ENCODE results near the gene TNPO2. TPM values are rescaled to one million over a fixed set of nuclear protein-coding genes. Genes with fewer than 3 reads are reported as not detected.
A peak's percentile ranks its signal among the peaks of the same experiment; 100 is the strongest.

TNPO2 gene
- total and polyA plus RNA-seq, 2 experiments from 2014 or later = 11.7 to 65.2 TPM

- TF ChIP-seq, protein P1, sequence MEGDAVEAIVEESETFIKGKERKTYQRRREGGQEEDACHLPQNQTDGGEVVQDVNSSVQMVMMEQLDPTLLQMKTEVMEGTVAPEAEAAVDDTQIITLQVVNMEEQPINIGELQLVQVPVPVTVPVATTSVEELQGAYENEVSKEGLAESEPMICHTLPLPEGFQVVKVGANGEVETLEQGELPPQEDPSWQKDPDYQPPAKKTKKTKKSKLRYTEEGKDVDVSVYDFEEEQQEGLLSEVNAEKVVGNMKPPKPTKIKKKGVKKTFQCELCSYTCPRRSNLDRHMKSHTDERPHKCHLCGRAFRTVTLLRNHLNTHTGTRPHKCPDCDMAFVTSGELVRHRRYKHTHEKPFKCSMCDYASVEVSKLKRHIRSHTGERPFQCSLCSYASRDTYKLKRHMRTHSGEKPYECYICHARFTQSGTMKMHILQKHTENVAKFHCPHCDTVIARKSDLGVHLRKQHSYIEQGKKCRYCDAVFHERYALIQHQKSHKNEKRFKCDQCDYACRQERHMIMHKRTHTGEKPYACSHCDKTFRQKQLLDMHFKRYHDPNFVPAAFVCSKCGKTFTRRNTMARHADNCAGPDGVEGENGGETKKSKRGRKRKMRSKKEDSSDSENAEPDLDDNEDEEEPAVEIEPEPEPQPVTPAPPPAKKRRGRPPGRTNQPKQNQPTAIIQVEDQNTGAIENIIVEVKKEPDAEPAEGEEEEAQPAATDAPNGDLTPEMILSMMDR (IDR thresholded peaks at IDR 0.05; ENCODE audit: poor library complexity) = no peak
- TF ChIP-seq EZH2phosphoT487 (IDR thresholded peaks at IDR 0.05; ENCODE audit: low read depth, severe bottlenecking, unreplicated experiment) (no peak), EZH2 (IDR thresholded peaks at IDR 0.05; ENCODE audit: borderline replicate concordance) (no peak)
- H3K36me3 ChIP-seq (replicated peaks; ENCODE audit: insufficient read depth, low read depth) = no peaks in the 10 kb centered on the region
- no peaks in the 10 kb centered on the region for H3K9me2 ChIP-seq (replicated peaks; ENCODE audit: insufficient read depth)
- no peaks in the 10 kb centered on the region for H3K27me3 ChIP-seq
- no peaks in the 10 kb centered on the region for H3K9me3 ChIP-seq (ENCODE audit: low read depth)
- H3K4me1 ChIP-seq (ENCODE audit: insufficient read depth) = peaks cover 14% of the 10 kb centered on the region
- peak overlapping the region; percentile 75 for H3K4me3 ChIP-seq
- H3K27ac ChIP-seq = peak overlapping the region; percentile 99
- no peaks in the 10 kb centered on the region for H4K20me1 ChIP-seq (ENCODE audit: insufficient read depth, poor library complexity, severe bottlenecking)
- no peak overlapping the region for H2AFZ ChIP-seq
- H3K79me2 ChIP-seq = peaks cover 48% of the 10 kb centered on the region
- peak overlapping the region; percentile 98 for H3K4me2 ChIP-seq
- WGBS (ENCODE audit: low lambda C conversion rate, missing lambda C conversion rate) = 61% methylated on average over 25 of the region's 26 CpGs
- no peak for DNase-seq (ENCODE audit: low spot score)
Observed at GRCh38 chr19:12670159-12670928, 53.4 kb downstream of the TNPO2 start.

DNA sequence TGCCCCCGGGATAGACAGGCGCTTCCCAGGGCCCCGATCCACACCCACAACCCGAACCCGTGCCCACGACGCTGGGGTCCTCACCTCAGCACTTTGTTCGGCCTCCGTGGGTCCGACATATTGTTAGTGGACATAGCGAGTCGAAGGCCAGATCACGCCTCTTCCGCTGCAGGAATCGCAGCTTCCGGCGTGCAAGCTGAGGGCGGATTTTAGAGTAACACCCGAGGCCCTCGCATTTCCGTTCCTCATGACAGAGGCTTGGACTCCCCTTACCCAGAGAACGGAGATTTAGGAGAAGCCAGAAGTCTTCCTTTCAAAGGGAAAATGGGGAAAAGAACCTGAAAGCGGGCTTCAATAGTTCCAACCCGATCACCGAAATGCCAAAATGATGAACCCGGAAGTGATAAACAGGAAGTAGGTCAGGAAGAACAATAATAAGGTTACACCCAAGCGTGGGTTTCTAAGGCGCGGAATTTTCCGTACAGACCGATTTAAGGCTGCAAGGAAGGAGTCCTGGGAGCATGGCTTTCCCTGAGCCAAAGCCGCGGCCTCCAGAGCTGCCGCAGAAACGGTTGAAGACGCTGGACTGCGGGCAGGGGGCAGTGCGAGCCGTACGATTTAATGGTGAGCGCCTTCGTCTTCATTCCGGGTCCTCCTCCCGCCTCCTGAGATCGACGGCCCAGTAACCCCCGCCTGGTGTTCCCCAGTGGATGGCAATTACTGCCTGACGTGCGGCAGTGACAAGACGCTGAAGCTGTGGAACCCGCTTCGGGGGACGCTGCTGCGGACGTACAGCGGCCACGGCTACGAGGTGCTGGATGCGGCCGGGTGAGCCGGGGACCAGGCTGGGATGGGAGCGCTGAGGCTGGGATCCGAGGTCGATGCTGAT, 54.2 kb downstream of the TNPO2 start:
- H3K4me2 ChIP-seq = peak overlapping the region; percentile 98
- H3K9me3 ChIP-seq (ENCODE audit: low read depth) = no peaks in the 10 kb centered on the region
- H3K27ac ChIP-seq = peak overlapping the region; percentile 99
- no peaks in the 10 kb centered on the region for H4K20me1 ChIP-seq (ENCODE audit: insufficient read depth, poor library complexity, severe bottlenecking)
- peaks cover 48% of the 10 kb centered on the region for H3K79me2 ChIP-seq
- 3% methylated on average over 64 of the region's 64 CpGs for WGBS (ENCODE audit: low lambda C conversion rate, missing lambda C conversion rate)
- H2AFZ ChIP-seq = peak overlapping the region; percentile 99
- no peaks in the 10 kb centered on the region for H3K36me3 ChIP-seq (replicated peaks; ENCODE audit: insufficient read depth, low read depth)
- H3K4me3 ChIP-seq = peak overlapping the region; percentile 75
- no peaks in the 10 kb centered on the region for H3K27me3 ChIP-seq
- TF ChIP-seq EZH2 (IDR thresholded peaks at IDR 0.05; ENCODE audit: borderline replicate concordance) (no peak), EZH2phosphoT487 (IDR thresholded peaks at IDR 0.05; ENCODE audit: low read depth, severe bottlenecking, unreplicated experiment) (no peak)
- TF ChIP-seq, protein P1 (IDR thresholded peaks at IDR 0.05; ENCODE audit: poor library complexity) = no peak
- H3K9me2 ChIP-seq (replicated peaks; ENCODE audit: insufficient read depth) = no peaks in the 10 kb centered on the region
- peaks cover 14% of the 10 kb centered on the region for H3K4me1 ChIP-seq (ENCODE audit: insufficient read depth)
- peak; percentile 87 for DNase-seq (ENCODE audit: low spot score)

DNA sequence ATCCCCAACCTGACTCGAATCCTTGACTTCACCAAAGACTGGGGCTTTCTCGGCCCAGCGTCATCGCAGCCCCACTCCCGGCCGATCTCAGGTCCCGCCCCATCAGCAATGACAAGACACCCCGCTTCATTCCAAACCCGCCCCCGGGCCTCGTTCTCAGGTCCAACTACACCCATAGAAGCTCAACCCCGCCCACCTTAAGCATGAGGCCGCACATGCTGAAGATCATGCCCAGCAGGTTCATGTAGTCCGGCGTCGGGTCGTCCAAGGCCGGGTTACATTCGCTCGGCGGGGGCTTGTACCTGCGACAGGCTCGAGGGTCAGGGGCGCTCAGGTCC, 54.8 kb downstream of the TNPO2 start:
- Histone ChIP-seq H4K20me1 (ENCODE audit: insufficient read depth, poor library complexity, severe bottlenecking) (no peaks in the 10 kb centered on the region), H3K79me2 (peaks cover 48% of the 10 kb centered on the region), H3K4me3 (peak overlapping the region; percentile 75), H3K27ac (peak overlapping the region; percentile 99), H2AFZ (peak overlapping the region; percentile 99), H3K4me2 (peak overlapping the region; percentile 98), H3K36me3 (replicated peaks; ENCODE audit: insufficient read depth, low read depth) (no peaks in the 10 kb centered on the region), H3K4me1 (ENCODE audit: insufficient read depth) (peaks cover 14% of the 10 kb centered on the region), H3K9me2 (replicated peaks; ENCODE audit: insufficient read depth) (no peaks in the 10 kb centered on the region), H3K9me3 (ENCODE audit: low read depth) (no peaks in the 10 kb centered on the region), H3K27me3 (no peaks in the 10 kb centered on the region)
- WGBS (ENCODE audit: low lambda C conversion rate, missing lambda C conversion rate) = 3% methylated on average over 24 of the region's 24 CpGs
- TF ChIP-seq EZH2phosphoT487 (IDR thresholded peaks at IDR 0.05; ENCODE audit: low read depth, severe bottlenecking, unreplicated experiment) (no peak), EZH2 (IDR thresholded peaks at IDR 0.05; ENCODE audit: borderline replicate concordance) (no peak)
- TF ChIP-seq, protein P1 (IDR thresholded peaks at IDR 0.05; ENCODE audit: poor library complexity) = no peak
- peak; percentile 78 for DNase-seq (ENCODE audit: low spot score)

All from hepatocyte (in vitro differentiated cells).